Measurements from ENCODE around the gene C4orf54.

Gene C4orf54

DNA sequence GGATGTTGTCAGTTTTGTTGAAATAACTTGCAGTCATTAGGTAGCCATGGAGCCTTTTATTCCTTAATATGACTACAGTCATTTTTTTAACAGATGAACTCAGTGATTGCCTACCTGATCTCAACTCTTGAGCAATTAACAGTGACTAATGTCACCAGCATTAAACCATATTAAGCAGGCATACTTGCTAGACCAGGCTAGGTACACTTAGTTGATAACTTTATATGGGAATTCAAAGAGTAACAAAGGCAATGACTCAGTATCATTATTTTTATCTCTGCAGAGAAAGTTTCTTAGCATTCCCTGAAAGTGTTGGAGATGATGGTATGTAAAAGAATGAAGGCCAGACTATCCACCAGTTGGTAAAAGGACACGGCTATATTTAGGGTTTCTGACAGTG lies at the start of gene C4orf54:
Gene C4orf54, minus strand, starts transcription at position 31 of the 400 bp plus-strand sequence. CDS start 3,180 bp downstream, outside the sequence.
- no peak for DNase-seq

GRCh38 chr4:99705891-99706290 lies 48.3 kb upstream of the C4orf54 start:
- DNase-seq, result no peak

DNA sequence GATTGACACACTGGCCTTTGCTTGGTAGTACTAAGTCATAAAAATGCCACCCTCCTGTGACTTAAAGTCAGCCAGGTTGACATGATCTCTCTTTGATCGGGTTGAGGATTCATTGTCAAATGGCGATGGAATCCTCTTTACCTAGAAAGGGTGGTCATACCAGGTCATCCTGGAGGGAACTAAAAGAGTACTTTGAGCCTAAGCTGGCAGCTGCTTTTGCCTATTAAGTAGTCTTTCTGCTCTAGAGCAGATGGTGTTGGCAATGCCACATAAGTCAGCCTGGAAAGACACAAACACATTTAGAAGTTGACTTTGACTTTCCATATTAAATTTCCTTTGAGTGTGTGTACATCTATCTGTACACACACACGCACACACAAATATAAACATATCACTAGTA lies 39.2 kb upstream of the C4orf54 start:
- no peak for DNase-seq

GRCh38 chr4:99693140-99693539 lies 35.5 kb upstream of the C4orf54 start:
- DNase-seq, result no peak

DNA sequence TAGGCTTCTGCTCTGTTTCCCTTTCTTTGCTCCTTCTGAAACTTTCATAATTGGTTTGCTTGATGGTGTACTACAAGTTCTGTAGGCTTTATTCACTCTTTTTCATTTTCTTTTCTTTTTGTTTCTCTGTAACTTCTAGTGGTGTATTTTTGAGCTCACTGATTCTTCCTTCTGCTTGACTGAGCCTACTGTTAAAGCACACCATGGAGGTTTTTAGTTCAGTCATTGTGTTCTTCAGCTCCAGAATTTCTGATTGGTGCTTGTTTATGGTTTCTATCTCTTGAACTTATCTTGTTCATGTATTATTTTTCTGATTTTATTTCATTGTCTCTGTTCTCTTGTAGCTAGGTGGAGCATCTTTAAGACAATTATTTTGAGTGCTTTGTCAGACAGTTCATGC lies 33.4 kb upstream of the C4orf54 start:
- no peak for DNase-seq

- no peak for DNase-seq
These were observed 32.8 kb upstream of the C4orf54 start for GRCh38 chr4:99690472-99690871.

- DNase-seq, result no peak
These were observed 29.5 kb upstream of the C4orf54 start for GRCh38 chr4:99687120-99687519.

DNA sequence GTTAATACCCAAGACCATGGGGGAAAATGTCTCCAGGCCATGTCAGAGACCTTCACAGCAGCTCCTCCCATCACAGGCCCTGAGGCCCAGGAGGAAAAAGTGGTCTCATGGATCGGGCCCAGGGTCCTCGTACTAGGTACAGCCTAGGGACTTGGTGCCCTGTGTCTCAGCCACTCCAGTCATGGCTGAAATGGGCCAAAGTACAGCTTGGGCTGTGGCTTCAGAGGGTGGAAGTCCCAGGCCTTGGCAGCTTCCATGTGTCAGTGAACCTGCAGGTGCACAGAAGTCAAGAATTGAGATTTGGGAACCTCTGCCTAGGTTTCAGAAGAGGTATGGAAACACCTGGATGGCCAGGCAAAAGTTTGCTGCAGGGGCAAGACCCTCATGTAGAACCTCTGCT lies 27.6 kb upstream of the C4orf54 start:
- DNase-seq, result no peak

GRCh38 chr4:99683895-99684294 lies 26.3 kb upstream of the C4orf54 start:
- DNase-seq, result no peak

DNA sequence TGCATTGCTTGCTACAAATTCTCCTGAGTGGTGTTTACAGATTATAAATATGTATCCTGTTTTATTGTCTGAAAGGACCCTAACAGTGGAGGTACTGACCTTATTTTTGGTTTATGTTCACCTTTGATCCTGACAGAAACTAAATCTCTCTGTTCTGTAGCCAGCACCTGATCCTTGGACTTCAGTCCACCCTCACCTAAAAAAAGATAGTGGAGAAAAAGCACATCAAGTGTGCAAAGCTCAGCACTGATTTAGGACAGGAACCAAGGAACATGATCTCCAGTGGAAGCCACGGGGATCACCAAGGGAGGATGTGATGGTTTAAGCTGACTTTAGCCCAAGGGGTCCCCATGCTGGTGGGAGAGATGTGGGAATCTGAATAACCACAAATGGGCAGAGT lies 22.3 kb upstream of the C4orf54 start:
- DNase-seq, result no peak

DNA sequence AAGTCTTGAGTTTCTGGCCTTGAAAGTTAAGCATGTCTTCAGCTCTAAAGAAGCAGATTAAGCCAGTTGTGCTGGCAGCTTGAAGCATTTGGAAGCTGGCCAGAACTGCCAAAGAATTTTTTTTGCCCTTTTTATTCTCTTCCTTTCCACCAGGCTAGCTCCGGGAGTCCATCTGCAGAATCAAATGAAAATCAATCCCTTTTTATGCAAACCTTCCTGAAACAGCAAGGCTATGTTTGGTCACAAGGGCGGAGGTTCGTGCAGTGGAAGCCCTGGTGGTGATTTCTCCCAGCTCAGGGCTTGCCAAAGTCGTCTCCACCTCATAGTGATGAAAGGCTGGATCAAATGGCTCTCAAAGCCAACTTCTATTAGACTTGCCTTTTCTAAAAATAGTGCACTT lies 21.6 kb upstream of the C4orf54 start:
- peak; percentile 53 for DNase-seq

DNA sequence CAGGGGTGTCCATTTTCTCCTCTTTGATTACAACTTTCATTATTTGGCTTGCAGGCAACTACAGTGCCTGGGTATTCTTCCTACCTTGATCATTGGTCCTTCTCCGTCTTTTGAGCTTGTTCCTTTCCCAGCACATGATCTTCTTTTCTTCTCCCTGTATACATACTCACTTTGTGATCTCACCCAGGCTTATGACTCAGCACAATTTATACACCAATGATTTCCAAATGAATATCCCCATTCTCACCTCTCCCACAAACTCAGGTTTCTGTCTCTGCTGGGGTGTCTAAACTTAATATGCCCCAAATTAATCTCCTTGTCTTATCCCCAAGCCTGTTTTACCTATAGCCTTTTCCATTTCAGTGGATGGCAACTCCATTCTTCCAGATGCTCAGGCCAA lies 19.5 kb upstream of the C4orf54 start:
- no peak for DNase-seq

- no peak for DNase-seq
These were observed 12.9 kb upstream of the C4orf54 start for GRCh38 chr4:99670409-99671073.

DNA sequence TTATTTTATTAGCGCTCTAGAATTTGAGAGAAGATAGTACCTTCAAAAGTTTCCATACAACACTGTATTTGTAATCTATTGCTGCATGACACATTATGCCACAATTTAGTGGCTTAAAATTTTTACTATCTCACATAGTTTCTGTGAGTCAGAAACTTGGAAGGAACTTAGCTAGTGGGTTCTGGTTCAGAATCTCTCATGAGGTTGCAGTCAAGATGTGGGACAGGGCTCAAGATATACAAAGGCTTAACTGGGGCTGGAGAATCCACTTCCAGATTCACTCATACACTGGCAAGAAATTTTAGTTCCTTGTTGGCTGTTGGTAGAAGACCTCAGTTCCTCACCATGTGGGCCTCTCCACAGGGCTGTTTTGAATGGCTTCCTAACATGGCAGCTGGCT lies 11.5 kb upstream of the C4orf54 start:
- DNase-seq, result no peak

GRCh38 chr4:99668472-99668871 lies 10.8 kb upstream of the C4orf54 start:
- no peak for DNase-seq

- no peak for DNase-seq
These were observed 8.4 kb upstream of the C4orf54 start for GRCh38 chr4:99665983-99666382.

DNA sequence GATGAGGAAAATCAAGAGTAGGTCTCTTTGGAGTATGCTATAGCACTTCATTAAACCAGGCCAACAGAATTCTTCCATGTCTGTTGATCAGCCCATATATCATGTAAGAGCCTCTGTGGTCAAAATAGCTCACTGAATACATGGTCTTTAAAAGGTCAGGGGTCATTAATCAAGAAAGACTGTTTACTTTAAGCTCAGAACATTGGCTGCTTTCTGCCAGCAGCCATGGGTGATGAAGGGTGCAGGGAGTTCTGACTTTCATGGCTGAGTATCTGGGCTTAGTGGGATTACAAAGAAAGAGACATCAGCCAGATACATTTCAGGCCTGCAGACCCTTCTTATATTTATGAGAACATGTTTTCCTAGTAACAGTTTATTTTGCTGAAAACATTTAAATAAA lies 7.1 kb upstream of the C4orf54 start:
- no peak for DNase-seq

- no peak for DNase-seq
These were observed 4.3 kb upstream of the C4orf54 start for GRCh38 chr4:99661907-99662306.

- DNase-seq, result no peak
These were observed 1.0 kb upstream of the C4orf54 start for GRCh38 chr4:99658666-99659065.

GRCh38 chr4:99655308-99656081 lies 2.1 kb downstream of the C4orf54 start:
- DNase-seq, result peak; percentile 81

- DNase-seq, result no peak
These were observed 3.3 kb downstream of the C4orf54 start for GRCh38 chr4:99654361-99654761.

GRCh38 chr4:99653916-99654315 lies 3.7 kb downstream of the C4orf54 start:
- no peak for DNase-seq

DNA sequence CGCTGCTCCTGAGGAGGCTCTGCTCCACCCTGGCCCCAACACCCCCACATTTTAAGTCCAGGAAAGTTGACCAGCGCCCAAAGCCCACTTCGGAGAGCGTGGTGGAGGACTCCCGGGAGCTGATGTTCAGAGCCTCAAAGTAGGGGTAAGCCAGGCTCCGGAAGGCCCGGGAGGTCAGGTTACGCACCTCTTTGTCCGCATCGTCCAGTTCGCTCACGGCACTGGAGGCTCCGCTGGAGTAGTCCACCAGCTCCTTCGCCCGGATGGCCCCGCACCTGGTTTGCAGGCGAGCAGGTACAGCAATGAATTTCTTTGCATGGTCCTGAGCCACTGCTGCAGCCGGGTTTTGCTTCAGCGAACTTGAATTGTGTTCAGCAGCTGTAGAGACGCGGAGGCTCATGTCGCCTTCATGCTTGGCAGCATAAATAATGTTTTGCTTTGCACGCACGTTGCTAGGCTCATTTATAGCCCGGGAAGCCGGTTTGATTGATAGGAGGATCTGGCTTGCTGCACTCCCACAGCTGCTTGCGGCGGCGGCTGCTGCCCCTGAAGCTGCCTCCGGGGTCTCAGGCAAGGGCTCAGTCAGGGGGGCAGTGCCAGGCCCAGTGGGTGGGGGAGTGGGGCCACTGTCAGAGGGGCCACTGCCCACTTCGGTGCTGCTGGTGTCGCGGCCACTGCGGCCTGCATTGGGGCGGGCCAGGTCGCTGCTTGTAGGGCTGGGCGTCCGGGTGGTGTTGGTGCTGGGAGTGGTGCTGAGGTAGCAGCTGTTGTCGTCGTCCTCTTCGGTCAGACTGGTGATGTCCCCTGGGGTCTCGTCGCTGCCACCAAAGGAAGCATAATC lies 4.8 kb downstream of the C4orf54 start:
- DNase-seq, result peak; percentile 80

All from NCI-H345 (cell line).